HL-60 (cell line): ENCODE results near the gene TAB3.

Source experiments
- DNase-seq, 2 experiments: peaks; one replicate each; pipeline ENCODE4 v3.0.0-alpha.2; 2010 to 2020; ENCODE audit warnings: low read depth in 1 of 2, low spot score in 1 of 2
- H3K27ac ChIP-seq: fragments of 250-450 bp; sonication (Bioruptor Pico); replicated peaks from 2 replicates; pipeline ENCODE4 v1.5.1; 2020; ENCODE audit warnings: mild to moderate bottlenecking, moderate library complexity
- H3K27me3 ChIP-seq: fragments of 250-450 bp; sonication (Bioruptor Pico); 2 replicates; pipeline ENCODE4 v1.5.1; 2021; ENCODE audit warnings: mild to moderate bottlenecking, moderate library complexity; ENCODE audit not compliant: insufficient read depth, poor library complexity, severe bottlenecking
- H3K4me3 ChIP-seq: replicated peaks from 2 replicates; pipeline ENCODE4 v1.5.1; 2011; ENCODE audit warnings: mild to moderate bottlenecking, control low read depth, low read length; ENCODE audit not compliant: insufficient read depth
- CTCF ChIP-seq: IDR thresholded peaks from one replicate; pipeline ENCODE4 v1.5.1; 2011; ENCODE audit warnings: low read length, control low read depth, inconsistent platforms; ENCODE audit not compliant: insufficient read depth
- GABPA ChIP-seq: IDR thresholded peaks from 2 replicates; pipeline ENCODE4 v1.6.1; 2012; ENCODE audit warnings: low read depth
- POLR2AphosphoS5 ChIP-seq: IDR thresholded peaks from 2 replicates; pipeline ENCODE4 v1.6.1; 2012; ENCODE audit warnings: low read depth
- SPI1 ChIP-seq: IDR thresholded peaks from 2 replicates; pipeline ENCODE4 v1.6.1; 2012; ENCODE audit warnings: low read depth, mild to moderate bottlenecking, borderline replicate concordance
- TF ChIP-seq, protein P1 (sequence below): IDR thresholded peaks from 2 replicates; pipeline ENCODE4 v1.6.1; 2012; ENCODE audit warnings: low read depth; ENCODE audit not compliant: insufficient replicate concordance

TAB3 gene

DNA sequence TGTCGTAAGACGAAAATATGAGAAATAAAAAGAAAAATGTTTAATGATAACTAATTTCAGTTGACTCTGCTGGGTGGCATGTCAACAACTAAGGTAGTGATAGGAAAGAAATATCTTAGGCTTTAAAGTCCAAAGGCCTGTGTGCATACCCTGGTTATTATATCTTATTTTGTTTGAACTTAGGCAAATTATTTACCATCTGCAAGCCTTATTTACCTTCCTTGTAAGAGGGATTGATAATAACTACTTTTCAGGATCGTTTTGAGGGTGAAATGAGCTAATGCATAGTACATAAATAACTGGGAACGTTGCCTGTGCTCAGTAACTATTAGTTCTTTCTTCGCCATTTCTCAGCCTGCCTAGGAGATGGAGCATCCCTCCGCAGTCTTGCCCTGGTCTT, 41.6 kb upstream of the TAB3 start:
- Histone ChIP-seq H3K4me3 (no peak overlapping the region), H3K27ac (no peak overlapping the region), H3K27me3 (no peaks in the 10 kb centered on the region)
- TF ChIP-seq CTCF: no peak
- no peak for DNase-seq

GRCh38 chrX:30930143-30930542, 41.1 kb upstream of the TAB3 start:
- DNase-seq: no peak
- TF ChIP-seq, protein P1, sequence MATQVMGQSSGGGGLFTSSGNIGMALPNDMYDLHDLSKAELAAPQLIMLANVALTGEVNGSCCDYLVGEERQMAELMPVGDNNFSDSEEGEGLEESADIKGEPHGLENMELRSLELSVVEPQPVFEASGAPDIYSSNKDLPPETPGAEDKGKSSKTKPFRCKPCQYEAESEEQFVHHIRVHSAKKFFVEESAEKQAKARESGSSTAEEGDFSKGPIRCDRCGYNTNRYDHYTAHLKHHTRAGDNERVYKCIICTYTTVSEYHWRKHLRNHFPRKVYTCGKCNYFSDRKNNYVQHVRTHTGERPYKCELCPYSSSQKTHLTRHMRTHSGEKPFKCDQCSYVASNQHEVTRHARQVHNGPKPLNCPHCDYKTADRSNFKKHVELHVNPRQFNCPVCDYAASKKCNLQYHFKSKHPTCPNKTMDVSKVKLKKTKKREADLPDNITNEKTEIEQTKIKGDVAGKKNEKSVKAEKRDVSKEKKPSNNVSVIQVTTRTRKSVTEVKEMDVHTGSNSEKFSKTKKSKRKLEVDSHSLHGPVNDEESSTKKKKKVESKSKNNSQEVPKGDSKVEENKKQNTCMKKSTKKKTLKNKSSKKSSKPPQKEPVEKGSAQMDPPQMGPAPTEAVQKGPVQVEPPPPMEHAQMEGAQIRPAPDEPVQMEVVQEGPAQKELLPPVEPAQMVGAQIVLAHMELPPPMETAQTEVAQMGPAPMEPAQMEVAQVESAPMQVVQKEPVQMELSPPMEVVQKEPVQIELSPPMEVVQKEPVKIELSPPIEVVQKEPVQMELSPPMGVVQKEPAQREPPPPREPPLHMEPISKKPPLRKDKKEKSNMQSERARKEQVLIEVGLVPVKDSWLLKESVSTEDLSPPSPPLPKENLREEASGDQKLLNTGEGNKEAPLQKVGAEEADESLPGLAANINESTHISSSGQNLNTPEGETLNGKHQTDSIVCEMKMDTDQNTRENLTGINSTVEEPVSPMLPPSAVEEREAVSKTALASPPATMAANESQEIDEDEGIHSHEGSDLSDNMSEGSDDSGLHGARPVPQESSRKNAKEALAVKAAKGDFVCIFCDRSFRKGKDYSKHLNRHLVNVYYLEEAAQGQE: no peak
- TF ChIP-seq POLR2AphosphoS5 (no peak), CTCF (no peak), GABPA (no peak), SPI1 (no peak)
- Histone ChIP-seq H3K27ac (no peak overlapping the region), H3K27me3 (no peaks in the 10 kb centered on the region), H3K4me3 (no peak overlapping the region)

- Histone ChIP-seq H3K27ac (no peak overlapping the region), H3K27me3 (peaks cover 4% of the 10 kb centered on the region), H3K4me3 (no peak overlapping the region)
- no peak for DNase-seq
- TF ChIP-seq POLR2AphosphoS5 (no peak), SPI1 (no peak), CTCF (no peak), GABPA (no peak)
- TF ChIP-seq, protein P1: no peak
Observed at GRCh38 chrX:30920271-30920670, 31.2 kb upstream of the TAB3 start.

GRCh38 chrX:30918480-30918879, 29.4 kb upstream of the TAB3 start:
- Histone ChIP-seq H3K27me3 (peaks cover 4% of the 10 kb centered on the region), H3K4me3 (no peak overlapping the region), H3K27ac (no peak overlapping the region)
- DNase-seq: no peak
- TF ChIP-seq CTCF (no peak), GABPA (no peak), SPI1 (no peak), POLR2AphosphoS5 (no peak)
